Karpas-422 (cell line): ENCODE measurements around the gene HHLA2. TPM values are rescaled to one million over a fixed set of nuclear protein-coding genes. Genes with fewer than 3 reads are reported as not detected.

ENCODE experiments used
- DNase-seq: peaks from one replicate; pipeline ENCODE4 v3.0.0-alpha.2; 2015
- H2AFZ ChIP-seq: fragments of 200-600 bp; sonication (generic); 2 replicates; pipeline ENCODE4 v1.6.1; 2014; ENCODE audit warnings: antibody characterized with exemption, low read length, mixed read lengths
- H3K27ac ChIP-seq: fragments of 200-600 bp; sonication (generic); 2 replicates; pipeline ENCODE4 v1.5.1; 2014; ENCODE audit warnings: mild to moderate bottlenecking, low read length, moderate library complexity
- H3K27me3 ChIP-seq: fragments of 200-600 bp; sonication (generic); 2 replicates; pipeline ENCODE4 v1.6.1; 2014; ENCODE audit warnings: low read length, mixed read lengths
- H3K36me3 ChIP-seq: fragments of 200-600 bp; sonication (generic); 2 replicates; pipeline ENCODE4 v1.6.1; 2014; ENCODE audit warnings: low read length, mixed read lengths; ENCODE audit not compliant: insufficient read depth
- H3K4me1 ChIP-seq: fragments of 200-600 bp; sonication (generic); 2 replicates; pipeline ENCODE4 v1.6.1; 2014; ENCODE audit warnings: mild to moderate bottlenecking, low read length, mixed read lengths
- H3K4me2 ChIP-seq: fragments of 200-600 bp; sonication (generic); 2 replicates; pipeline ENCODE4 v1.6.1; 2014; ENCODE audit warnings: low read length, low read depth, mild to moderate bottlenecking; ENCODE audit not compliant: poor library complexity, severe bottlenecking
- H3K4me3 ChIP-seq: fragments of 200-600 bp; sonication (generic); 2 replicates; pipeline ENCODE4 v1.5.1; 2014; ENCODE audit warnings: mild to moderate bottlenecking, antibody characterized with exemption, low read length, mixed read lengths
- H3K79me2 ChIP-seq: fragments of 200-600 bp; sonication (generic); 2 replicates; pipeline ENCODE4 v1.6.1; 2014; ENCODE audit warnings: mild to moderate bottlenecking, low read length, mixed read lengths
- H3K9ac ChIP-seq: fragments of 200-600 bp; sonication (generic); 2 replicates; pipeline ENCODE4 v1.6.0; 2014; ENCODE audit warnings: low read length
- H3K9me2 ChIP-seq: fragments of 200-600 bp; sonication (generic), shearing (Covaris generic); replicated peaks from 2 replicates; pipeline ENCODE4 v1.6.0; 2014; ENCODE audit warnings: mild to moderate bottlenecking, low read length, moderate library complexity; ENCODE audit not compliant: insufficient read depth
- H3K9me3 ChIP-seq: fragments of 300-700, 200-600 bp; sonication (generic); 2 replicates; pipeline ENCODE4 v1.6.1; 2014; ENCODE audit warnings: low read length, mixed read lengths
- H4K20me1 ChIP-seq: fragments of 200-600 bp; sonication (generic); 2 replicates; pipeline ENCODE4 v1.6.1; 2014; ENCODE audit warnings: mild to moderate bottlenecking, antibody characterized with exemption, low read length, low read depth; ENCODE audit not compliant: insufficient read depth
- total RNA-seq: library from RNA; depleted of rRNA; stranded (reverse); fragments of >200 nt; shearing (Covaris generic); gene quantifications from 2 replicates; pipeline ENCODE4 v1.2.3, GENCODE V29; 2014; ENCODE audit warnings: low replicate concordance; rRNA removed

HHLA2 gene
- total RNA-seq, 1 experiment from 2014 or later: not detected

DNA sequence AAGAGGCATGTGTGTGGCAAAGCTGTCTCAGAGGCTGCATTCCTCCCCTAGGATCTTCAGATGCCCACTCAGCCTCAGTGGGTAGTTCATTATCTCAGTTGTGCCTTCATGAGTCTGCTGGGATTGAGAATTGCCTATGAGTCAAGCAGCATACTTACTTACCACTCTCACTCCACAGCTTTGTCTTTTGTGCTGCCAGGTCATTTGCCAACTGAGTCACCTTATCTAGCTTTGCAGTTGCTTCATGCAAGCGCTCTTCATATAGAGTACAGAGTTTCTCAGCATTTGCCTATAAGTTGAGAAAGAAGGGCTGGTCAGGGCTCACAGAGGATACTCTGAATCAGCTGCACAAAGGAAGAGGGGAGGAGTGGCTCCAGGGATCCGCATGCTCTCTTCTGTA lies 124.6 kb downstream of the HHLA2 start:
- H3K4me2 ChIP-seq: no peak overlapping the region
- no peaks in the 10 kb centered on the region for H3K36me3 ChIP-seq
- DNase-seq: no peak
- no peaks in the 10 kb centered on the region for H3K9me3 ChIP-seq
- H3K27ac ChIP-seq: no peak overlapping the region
- H3K9me2 ChIP-seq: no peaks in the 10 kb centered on the region
- no peak overlapping the region for H2AFZ ChIP-seq
- no peak overlapping the region for H3K9ac ChIP-seq
- no peaks in the 10 kb centered on the region for H4K20me1 ChIP-seq
- H3K4me3 ChIP-seq: no peak overlapping the region
- H3K4me1 ChIP-seq: no peaks in the 10 kb centered on the region
- H3K79me2 ChIP-seq: no peaks in the 10 kb centered on the region
- no peaks in the 10 kb centered on the region for H3K27me3 ChIP-seq

Other genes starting within 250 kb of the HHLA2 start
- 119 and 180 TPM in 2 replicates for gene CD47, start 205.5 kb upstream of the HHLA2 start, total RNA-seq
- gene IFT57, start 74.1 kb upstream of the HHLA2 start, total RNA-seq: 93.4 and 133 TPM in 2 replicates
- 0.18 TPM in 1 of 2 replicates, not detected in the other for gene MYH15, start 214.0 kb downstream of the HHLA2 start, total RNA-seq